Measurements from ENCODE around the gene PTPN12.

DNA sequence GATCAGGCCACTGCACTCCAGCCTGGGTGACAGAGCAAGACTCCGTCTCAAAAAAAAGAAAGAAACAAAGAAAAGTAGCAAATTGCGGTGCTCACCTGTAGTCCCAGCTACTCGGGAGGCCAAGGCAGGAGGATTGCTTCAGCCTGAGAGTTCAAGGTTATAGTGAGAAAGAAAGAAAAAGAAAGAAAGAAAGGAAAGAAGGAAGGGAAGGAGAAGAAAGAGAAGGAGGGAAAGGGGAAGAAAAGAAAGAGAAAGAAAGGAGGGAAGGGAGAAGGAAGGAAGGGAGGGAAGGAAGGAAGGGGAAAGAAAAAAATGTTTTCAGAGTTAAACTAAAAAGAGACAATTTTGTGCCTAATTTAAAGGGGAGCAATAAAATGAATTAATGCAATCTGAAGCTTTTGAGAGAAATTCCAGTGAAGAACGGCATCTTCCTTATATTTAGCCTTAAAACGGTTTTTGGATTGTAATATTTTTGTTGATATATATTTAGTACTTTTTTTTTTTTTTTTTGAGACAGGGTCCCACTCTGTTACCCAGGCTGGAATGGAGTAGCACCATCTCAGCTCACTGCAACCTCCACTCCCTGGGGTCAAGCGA lies 111.7 kb downstream of the PTPN12 start:
- TF ChIP-seq CTCF (IDR thresholded peaks at IDR 0.05; ENCODE audit: poor library complexity, severe bottlenecking) (no peak), EZH2 (IDR thresholded peaks at IDR 0.05; ENCODE audit: borderline replicate concordance, insufficient read depth, low read length, poor library complexity, severe bottlenecking) (no peak), EP300 (conservative IDR thresholded peaks at IDR 0.05; ENCODE audit: poor library complexity, severe bottlenecking) (no peak), TAF1 (IDR thresholded peaks at IDR 0.05; ENCODE audit: low read depth) (no peak), MXI1 (conservative IDR thresholded peaks at IDR 0.05; ENCODE audit: poor library complexity, severe bottlenecking) (no peak)

Measured in neural cell (in vitro differentiated cells).